Measurements from ENCODE around the gene SLIT3.
"Not testable (repeated sequence)": the region's sequence is repeated elsewhere in the genome, so short reads cannot be mapped to it uniquely, and the experiment has no call there.

SLIT3 gene

GRCh38 chr5:168749391-168750100 is 551.4 kb downstream of the SLIT3 start:
- Histone ChIP-seq H3K27ac (ENCODE audit: low read length) (no peak overlapping the region), H3K9ac (ENCODE audit: low read length) (no peak overlapping the region), H3K4me1 (ENCODE audit: control insufficient read depth, low read depth, low read length) (no peaks in the 10 kb centered on the region), H3K36me3 (ENCODE audit: control insufficient read depth, low read depth, low read length) (no peaks in the 10 kb centered on the region), H3K9me3 (ENCODE audit: control insufficient read depth, low read depth, low read length) (no peaks in the 10 kb centered on the region), H3K27me3 (ENCODE audit: control insufficient read depth, insufficient read depth, low read length) (peaks cover 4% of the 10 kb centered on the region), H3K4me3 (ENCODE audit: low read length) (no peak overlapping the region)

- no peaks in the 10 kb centered on the region for H3K9me3 ChIP-seq (ENCODE audit: control insufficient read depth, low read depth, low read length)
- H3K9ac ChIP-seq (ENCODE audit: low read length) = no peak overlapping the region
- no peaks in the 10 kb centered on the region for H3K36me3 ChIP-seq (ENCODE audit: control insufficient read depth, low read depth, low read length)
- H3K27ac ChIP-seq (ENCODE audit: low read length) = no peak overlapping the region
- peaks cover 4% of the 10 kb centered on the region for H3K27me3 ChIP-seq (ENCODE audit: control insufficient read depth, insufficient read depth, low read length)
- no peaks in the 10 kb centered on the region for H3K4me1 ChIP-seq (ENCODE audit: control insufficient read depth, low read depth, low read length)
- H3K4me3 ChIP-seq (ENCODE audit: low read length) = no peak overlapping the region
Measured at GRCh38 chr5:168747987-168748777, 552.8 kb downstream of the SLIT3 start.

GRCh38 chr5:168746893-168747640 is 553.9 kb downstream of the SLIT3 start:
- Histone ChIP-seq H3K9me3 (ENCODE audit: control insufficient read depth, low read depth, low read length) (no peaks in the 10 kb centered on the region), H3K27ac (ENCODE audit: low read length) (no peak overlapping the region), H3K36me3 (ENCODE audit: control insufficient read depth, low read depth, low read length) (no peaks in the 10 kb centered on the region), H3K27me3 (ENCODE audit: control insufficient read depth, insufficient read depth, low read length) (peaks cover 4% of the 10 kb centered on the region), H3K9ac (ENCODE audit: low read length) (no peak overlapping the region), H3K4me3 (ENCODE audit: low read length) (no peak overlapping the region), H3K4me1 (ENCODE audit: control insufficient read depth, low read depth, low read length) (no peaks in the 10 kb centered on the region)

- not testable (repeated sequence) for H3K4me1 ChIP-seq (ENCODE audit: control insufficient read depth, low read depth, low read length); H3K27ac ChIP-seq (ENCODE audit: low read length); H3K27me3 ChIP-seq (ENCODE audit: control insufficient read depth, insufficient read depth, low read length); H3K4me3 ChIP-seq (ENCODE audit: low read length); H3K9me3 ChIP-seq (ENCODE audit: control insufficient read depth, low read depth, low read length); H3K9ac ChIP-seq (ENCODE audit: low read length); H3K36me3 ChIP-seq (ENCODE audit: control insufficient read depth, low read depth, low read length)
Measured at GRCh38 chr5:168746126-168746892, 554.6 kb downstream of the SLIT3 start.

- no peaks in the 10 kb centered on the region for H3K4me1 ChIP-seq (ENCODE audit: control insufficient read depth, low read depth, low read length)
- H3K9ac ChIP-seq (ENCODE audit: low read length) = no peak overlapping the region
- no peak overlapping the region for H3K4me3 ChIP-seq (ENCODE audit: low read length)
- H3K9me3 ChIP-seq (ENCODE audit: control insufficient read depth, low read depth, low read length) = no peaks in the 10 kb centered on the region
- H3K27me3 ChIP-seq (ENCODE audit: control insufficient read depth, insufficient read depth, low read length) = peaks cover 4% of the 10 kb centered on the region
- no peak overlapping the region for H3K27ac ChIP-seq (ENCODE audit: low read length)
- H3K36me3 ChIP-seq (ENCODE audit: control insufficient read depth, low read depth, low read length) = no peaks in the 10 kb centered on the region
Measured at GRCh38 chr5:168743617-168744016, 557.3 kb downstream of the SLIT3 start.

GRCh38 chr5:168742311-168742710 is 558.6 kb downstream of the SLIT3 start:
- not testable (repeated sequence) for H3K27me3 ChIP-seq (ENCODE audit: control insufficient read depth, insufficient read depth, low read length); H3K4me1 ChIP-seq (ENCODE audit: control insufficient read depth, low read depth, low read length); H3K9ac ChIP-seq (ENCODE audit: low read length); H3K4me3 ChIP-seq (ENCODE audit: low read length); H3K9me3 ChIP-seq (ENCODE audit: control insufficient read depth, low read depth, low read length); H3K27ac ChIP-seq (ENCODE audit: low read length); H3K36me3 ChIP-seq (ENCODE audit: control insufficient read depth, low read depth, low read length)

GRCh38 chr5:168740811-168741213 is 560.1 kb downstream of the SLIT3 start:
- H3K27me3 ChIP-seq (ENCODE audit: control insufficient read depth, insufficient read depth, low read length) = no peaks in the 10 kb centered on the region
- H3K4me3 ChIP-seq (ENCODE audit: low read length) = no peak overlapping the region
- no peaks in the 10 kb centered on the region for H3K36me3 ChIP-seq (ENCODE audit: control insufficient read depth, low read depth, low read length)
- H3K9me3 ChIP-seq (ENCODE audit: control insufficient read depth, low read depth, low read length) = no peaks in the 10 kb centered on the region
- no peak overlapping the region for H3K9ac ChIP-seq (ENCODE audit: low read length)
- H3K27ac ChIP-seq (ENCODE audit: low read length) = no peak overlapping the region
- no peaks in the 10 kb centered on the region for H3K4me1 ChIP-seq (ENCODE audit: control insufficient read depth, low read depth, low read length)

GRCh38 chr5:168740092-168740800 is 560.7 kb downstream of the SLIT3 start:
- no peaks in the 10 kb centered on the region for H3K36me3 ChIP-seq (ENCODE audit: control insufficient read depth, low read depth, low read length)
- H3K27ac ChIP-seq (ENCODE audit: low read length) = no peak overlapping the region
- no peaks in the 10 kb centered on the region for H3K4me1 ChIP-seq (ENCODE audit: control insufficient read depth, low read depth, low read length)
- H3K9ac ChIP-seq (ENCODE audit: low read length) = no peak overlapping the region
- no peaks in the 10 kb centered on the region for H3K27me3 ChIP-seq (ENCODE audit: control insufficient read depth, insufficient read depth, low read length)
- H3K4me3 ChIP-seq (ENCODE audit: low read length) = no peak overlapping the region
- no peaks in the 10 kb centered on the region for H3K9me3 ChIP-seq (ENCODE audit: control insufficient read depth, low read depth, low read length)

GRCh38 chr5:168737066-168737465 is 563.9 kb downstream of the SLIT3 start:
- H3K9ac ChIP-seq (ENCODE audit: low read length) = no peak overlapping the region
- no peaks in the 10 kb centered on the region for H3K4me1 ChIP-seq (ENCODE audit: control insufficient read depth, low read depth, low read length)
- H3K27ac ChIP-seq (ENCODE audit: low read length) = no peak overlapping the region
- no peaks in the 10 kb centered on the region for H3K36me3 ChIP-seq (ENCODE audit: control insufficient read depth, low read depth, low read length)
- no peaks in the 10 kb centered on the region for H3K27me3 ChIP-seq (ENCODE audit: control insufficient read depth, insufficient read depth, low read length)
- H3K9me3 ChIP-seq (ENCODE audit: control insufficient read depth, low read depth, low read length) = no peaks in the 10 kb centered on the region
- no peak overlapping the region for H3K4me3 ChIP-seq (ENCODE audit: low read length)

- Histone ChIP-seq H3K27ac (ENCODE audit: low read length) (no peak overlapping the region), H3K4me3 (ENCODE audit: low read length) (no peak overlapping the region), H3K4me1 (ENCODE audit: control insufficient read depth, low read depth, low read length) (no peaks in the 10 kb centered on the region), H3K27me3 (ENCODE audit: control insufficient read depth, insufficient read depth, low read length) (no peaks in the 10 kb centered on the region), H3K36me3 (ENCODE audit: control insufficient read depth, low read depth, low read length) (no peaks in the 10 kb centered on the region), H3K9me3 (ENCODE audit: control insufficient read depth, low read depth, low read length) (no peaks in the 10 kb centered on the region), H3K9ac (ENCODE audit: low read length) (no peak overlapping the region)
Measured at GRCh38 chr5:168736281-168736831, 564.6 kb downstream of the SLIT3 start.
